Panc1 (cell line): ENCODE results near the gene ELOB. TPM values are rescaled to one million over a fixed set of nuclear protein-coding genes. Genes with fewer than 3 reads are reported as not detected.
A peak's percentile ranks its signal among the peaks of the same experiment; 100 is the strongest.

ENCODE experiments used
- ATAC-seq: fragments of 200-7000 bp; cut with Tn5 transposase; 2 replicates; pipeline ENCODE4 v1.9.1; 2020; ENCODE audit warnings: mild to moderate bottlenecking, moderate library complexity
- BruUV-seq: library from RNA; stranded (reverse); fragments of 400-500 nt; replicated peaks from 2 replicates; lab custom pipeline; 2021; lab: Mats Ljungman, UMichigan
- CTCF ChIA-PET: fragments of 300-600 bp; sonication (Branson Sonifier 250); formaldehyde crosslinking; loops from one replicate; lab custom pipeline; 2022; ENCODE audit warnings: antibody characterized with exemption; lab: Charles Lee
- POLR2A ChIA-PET: fragments of 300-600 bp; sonication (Branson Sonifier 250); formaldehyde crosslinking; loops from one replicate; lab custom pipeline; 2022; ENCODE audit warnings: antibody characterized with exemption; lab: Charles Lee
- DNase-seq: peaks from one replicate; pipeline ENCODE4 v3.0.0-alpha.2; 2010; ENCODE audit warnings: low read depth, low spot score
- H3K27ac ChIP-seq: 2 replicates; pipeline ENCODE4 v1.5.1; 2011; ENCODE audit warnings: mild to moderate bottlenecking, low read length, inconsistent platforms
- H3K27me3 ChIP-seq: fragments of 200-500 bp; sonication (Bioruptor generic); 2 replicates; pipeline ENCODE4 v1.6.0; 2014; ENCODE audit warnings: low read length, inconsistent platforms; ENCODE audit not compliant: control insufficient read depth, insufficient read depth
- H3K36me3 ChIP-seq: fragments of 200-500 bp; sonication (Bioruptor generic); 2 replicates; pipeline ENCODE4 v1.5.1; 2014; ENCODE audit warnings: inconsistent platforms, mild to moderate bottlenecking, low read length, moderate library complexity; ENCODE audit not compliant: control insufficient read depth, insufficient read depth
- H3K4me1 ChIP-seq: 2 replicates; pipeline ENCODE4 v1.5.1; 2011; ENCODE audit warnings: inconsistent platforms, mild to moderate bottlenecking, low read length, moderate library complexity; ENCODE audit not compliant: control insufficient read depth, insufficient read depth
- H3K4me3 ChIP-seq, 2 experiments: 2 replicates each; pipeline ENCODE4 v1.5.1; 2011 to 2012; ENCODE audit warnings: low read depth in 2 of 2, low read length in 2 of 2, mild to moderate bottlenecking in 2 of 2, inconsistent platforms in 1 of 2, moderate library complexity in 1 of 2
- H3K9me3 ChIP-seq: fragments of 200-500 bp; sonication (Bioruptor generic); 2 replicates; pipeline ENCODE4 v1.5.1; 2014; ENCODE audit warnings: low read depth, mild to moderate bottlenecking, inconsistent platforms, low read length, moderate library complexity; ENCODE audit not compliant: control insufficient read depth, insufficient read depth
- POLR2AphosphoS5 ChIP-seq: IDR thresholded peaks from 2 replicates; pipeline ENCODE4 v1.6.1; 2012; ENCODE audit warnings: mild to moderate bottlenecking, low read depth, low read length, moderate library complexity
- REST ChIP-seq, 2 experiments: IDR thresholded peaks; 2 replicates each; pipeline ENCODE4 v1.6.1; 2011 to 2012; ENCODE audit warnings: low read depth in 2 of 2, control low read depth in 1 of 2, low read length in 1 of 2, mild to moderate bottlenecking in 1 of 2, moderate library complexity in 1 of 2; ENCODE audit not compliant: insufficient read depth in 1 of 2
- SIN3A ChIP-seq: IDR thresholded peaks from 2 replicates; pipeline ENCODE4 v1.6.1; 2012; ENCODE audit warnings: low read depth, mild to moderate bottlenecking, low read length, moderate library complexity, borderline replicate concordance; ENCODE audit not compliant: insufficient read depth
- TCF7L2 ChIP-seq: IDR thresholded peaks from 2 replicates; pipeline ENCODE4 v1.6.1; 2011; ENCODE audit warnings: mild to moderate bottlenecking, low read depth, low read length, inconsistent platforms
- in situ Hi-C: cut with HindIII; loops from 2 replicates; pipeline ENCODE4 v1.10.0; 2016; ENCODE audit warnings: low sequenced_read_pairs, low pct_unique_long_range_greater_than_20kb
- intact Hi-C: fragments of 100-400 bp; cut with micrococcal nuclease; formaldehyde crosslinking; loops from one replicate; pipeline ENCODE4 v1.10.0; 2022; ENCODE audit not compliant: unreplicated experiment
- total RNA-seq: library from RNA; stranded (reverse); gene quantifications from one replicate; pipeline ENCODE4 v1.2.1, GENCODE V29; 2021; ENCODE audit not compliant: unreplicated experiment
- TF ChIP-seq, protein P1 (sequence below): fragments of 450-650 bp; IDR thresholded peaks from 2 replicates; pipeline ENCODE4 v1.5.1; 2017; ENCODE audit warnings: mild to moderate bottlenecking

ELOB gene
- total RNA-seq, 1 experiment from 2014 or later, result 642 TPM

GRCh38 chr16:2771496-2772402, 5.3 kb downstream of the ELOB start:
- in situ Hi-C loops (no loop called here), intact Hi-C loops (loop anchor here (5.0 kb wide), 1 partner anchor 66 kb away; no protein-coding TSS in a partner anchor)
- peak; percentile 3; the same call in 1 of the 2 replicates for ATAC-seq
- Histone ChIP-seq H3K9me3 (no peaks in the 10 kb centered on the region), H3K4me3 (no peak overlapping the region), H3K4me1 (peaks cover 87% of the 10 kb centered on the region), H3K27ac (peak overlapping the region; percentile 98), H3K27me3 (no peaks in the 10 kb centered on the region), H3K36me3 (peaks cover 9% of the 10 kb centered on the region)
- TF ChIP-seq POLR2AphosphoS5 (peak; percentile 78), SIN3A (no peak), TCF7L2 (no peak), REST (IDR thresholded peaks at IDR 0.05; ENCODE audit: insufficient read depth in 1 of 2, low read depth in 2 of 2, low read length in 1 of 2) (no peak)
- TF ChIP-seq, protein P1, sequence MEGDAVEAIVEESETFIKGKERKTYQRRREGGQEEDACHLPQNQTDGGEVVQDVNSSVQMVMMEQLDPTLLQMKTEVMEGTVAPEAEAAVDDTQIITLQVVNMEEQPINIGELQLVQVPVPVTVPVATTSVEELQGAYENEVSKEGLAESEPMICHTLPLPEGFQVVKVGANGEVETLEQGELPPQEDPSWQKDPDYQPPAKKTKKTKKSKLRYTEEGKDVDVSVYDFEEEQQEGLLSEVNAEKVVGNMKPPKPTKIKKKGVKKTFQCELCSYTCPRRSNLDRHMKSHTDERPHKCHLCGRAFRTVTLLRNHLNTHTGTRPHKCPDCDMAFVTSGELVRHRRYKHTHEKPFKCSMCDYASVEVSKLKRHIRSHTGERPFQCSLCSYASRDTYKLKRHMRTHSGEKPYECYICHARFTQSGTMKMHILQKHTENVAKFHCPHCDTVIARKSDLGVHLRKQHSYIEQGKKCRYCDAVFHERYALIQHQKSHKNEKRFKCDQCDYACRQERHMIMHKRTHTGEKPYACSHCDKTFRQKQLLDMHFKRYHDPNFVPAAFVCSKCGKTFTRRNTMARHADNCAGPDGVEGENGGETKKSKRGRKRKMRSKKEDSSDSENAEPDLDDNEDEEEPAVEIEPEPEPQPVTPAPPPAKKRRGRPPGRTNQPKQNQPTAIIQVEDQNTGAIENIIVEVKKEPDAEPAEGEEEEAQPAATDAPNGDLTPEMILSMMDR, result no peak
- no TSS peak for BruUV-seq
- ChIA-PET POLR2A (interaction anchor here (0.6 to 0.7 kb wide), 3 partner anchors 107 to 203 kb away, joined by 3 to 15 read pairs (median 6); no protein-coding TSS in a partner anchor), CTCF (no interaction called here)
- DNase-seq, result no peak

DNA sequence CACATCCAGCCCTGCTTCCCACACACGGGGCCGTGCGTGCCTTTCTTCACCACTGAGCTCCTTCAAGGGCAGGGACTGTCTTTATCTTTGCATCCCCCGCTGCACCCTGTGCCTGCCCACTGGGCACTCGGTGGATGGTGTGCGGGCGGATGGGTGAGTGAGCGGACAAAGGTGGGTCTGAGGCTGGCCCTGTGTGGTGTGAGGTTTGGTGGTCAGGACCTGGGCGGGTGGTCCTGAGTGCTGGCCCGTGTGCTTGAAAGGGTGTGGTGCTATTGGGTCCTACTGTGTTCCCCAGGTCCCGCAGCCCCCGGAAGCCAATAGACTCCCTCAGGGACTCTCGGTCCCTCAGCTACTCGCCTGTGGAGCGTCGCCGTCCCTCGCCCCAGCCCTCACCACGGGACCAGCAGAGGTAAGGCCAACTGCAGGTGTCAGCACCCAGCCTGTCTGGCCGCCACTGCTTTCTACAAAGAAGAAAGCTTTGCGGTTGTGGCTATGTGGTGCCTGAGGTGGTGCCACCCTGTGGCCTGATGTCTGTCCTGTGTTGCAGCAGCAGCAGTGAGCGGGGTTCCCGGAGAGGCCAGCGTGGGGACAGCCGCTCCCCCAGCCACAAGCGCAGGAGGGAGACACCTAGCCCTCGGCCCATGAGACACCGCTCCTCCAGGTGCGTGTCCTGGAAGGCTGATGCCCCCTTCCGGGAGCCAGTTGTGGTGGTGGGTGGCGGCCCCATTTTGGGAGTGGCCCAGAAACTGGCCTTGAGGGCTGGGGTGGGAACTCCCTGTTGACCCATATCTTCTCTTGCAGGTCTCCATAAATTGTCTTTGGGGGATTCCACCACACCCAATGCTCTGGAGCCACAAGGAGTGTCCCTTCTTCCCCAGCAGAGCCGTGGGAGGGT, 6.8 kb downstream of the ELOB start:
- CTCF ChIA-PET, result interaction anchor here (0.6 kb wide), 1 partner anchor 148 kb away, joined by 3 read pairs; no protein-coding TSS in a partner anchor

More for the DNA sequence above, 6.8 kb downstream of the ELOB start:
- Histone ChIP-seq H3K27me3 (no peaks in the 10 kb centered on the region), H3K27ac (peak overlapping the region; percentile 98), H3K36me3 (peaks cover 9% of the 10 kb centered on the region), H3K4me1 (peaks cover 84% of the 10 kb centered on the region), H3K4me3 (no peak overlapping the region), H3K9me3 (no peaks in the 10 kb centered on the region)
- ATAC-seq, result peak; percentile 54
- intact Hi-C loops, result loop anchor here (5.0 kb wide), 1 partner anchor 67 kb away; no protein-coding TSS in a partner anchor
- POLR2A ChIA-PET, result no interaction called here
- in situ Hi-C loops, result no loop called here
- BruUV-seq, result TSS peak; percentile 4
- TF ChIP-seq, protein P1, result peak; percentile 83
- no peak for TF ChIP-seq REST (IDR thresholded peaks at IDR 0.05; ENCODE audit: insufficient read depth in 1 of 2, low read depth in 2 of 2, low read length in 1 of 2)
- peak; percentile 47; the same call in 1 of the 2 replicates for TF ChIP-seq POLR2AphosphoS5
- DNase-seq, result no peak
